SK-N-SH treated with all-trans-retinoic acid at 6 μM for 48 hours (cell line): ENCODE measurements around the gene KDF1.

Source experiments
- ATAC-seq: fragments of 200-7000 bp; cut with Tn5 transposase; 3 replicates; pipeline ENCODE4 v1.9.1; 2020; ENCODE audit warnings: mild to moderate bottlenecking, moderate library complexity
- ARNTL ChIP-seq: fragments of 450-650 bp; formaldehyde crosslinking; IDR thresholded peaks from 2 replicates; pipeline ENCODE4 v1.5.0; 2020; ENCODE audit warnings: low read depth, mild to moderate bottlenecking, moderate library complexity, borderline replicate concordance
- BACH2 ChIP-seq: fragments of 250-450 bp; sonication (Bioruptor Pico); IDR thresholded peaks from 2 replicates; pipeline ENCODE4 v1.9.0; 2021; ENCODE audit warnings: mild to moderate bottlenecking, borderline replicate concordance
- CREB5 ChIP-seq: fragments of 250-450 bp; sonication (Bioruptor Pico); IDR thresholded peaks from 2 replicates; pipeline ENCODE4 v1.5.1; 2020; ENCODE audit warnings: low read depth, mild to moderate bottlenecking, moderate library complexity
- CSDC2 ChIP-seq: fragments of 250-450 bp; sonication (Bioruptor Pico); IDR thresholded peaks from 2 replicates; pipeline ENCODE4 v1.5.0; 2020; ENCODE audit warnings: mild to moderate bottlenecking, moderate library complexity
- CSRNP3 ChIP-seq: fragments of 250-450 bp; sonication (Bioruptor Pico); IDR thresholded peaks from 2 replicates; pipeline ENCODE4 v1.5.1; 2021; ENCODE audit warnings: mild to moderate bottlenecking, moderate library complexity
- ISL1 ChIP-seq: fragments of 250-450 bp; sonication (Bioruptor Pico); IDR thresholded peaks from 2 replicates; pipeline ENCODE4 v2.1.2; 2022; ENCODE audit warnings: mild to moderate bottlenecking, moderate library complexity
- OSR1 ChIP-seq: fragments of 250-450 bp; sonication (Bioruptor Pico); IDR thresholded peaks from 2 replicates; pipeline ENCODE4 v1.8.0; 2022; ENCODE audit warnings: moderate library complexity, mild to moderate bottlenecking, inconsistent platforms
- PATZ1 ChIP-seq: fragments of 250-450 bp; sonication (Bioruptor Pico); IDR thresholded peaks from 2 replicates; pipeline ENCODE4 v1.8.0; 2020; ENCODE audit warnings: mild to moderate bottlenecking, moderate library complexity, borderline replicate concordance
- POU6F1 ChIP-seq: fragments of 250-450 bp; sonication (Bioruptor Pico); IDR thresholded peaks from 2 replicates; pipeline ENCODE4 v1.8.0; 2021; ENCODE audit warnings: low read depth, mild to moderate bottlenecking, moderate library complexity, borderline replicate concordance
- PPARA ChIP-seq: fragments of 250-450 bp; sonication (Bioruptor Pico); IDR thresholded peaks from 2 replicates; pipeline ENCODE4 v1.5.0; 2020; ENCODE audit warnings: mild to moderate bottlenecking, borderline replicate concordance
- RARB ChIP-seq: fragments of 250-450 bp; sonication (Bioruptor Pico); IDR thresholded peaks from 2 replicates; pipeline ENCODE4 v1.8.0; 2021; ENCODE audit warnings: mild to moderate bottlenecking, moderate library complexity
- SNAI2 ChIP-seq: fragments of 250-450 bp; sonication (Bioruptor Pico); IDR thresholded peaks from 2 replicates; pipeline ENCODE4 v1.5.0; 2020; ENCODE audit warnings: mild to moderate bottlenecking, moderate library complexity
- TCF4 ChIP-seq: fragments of 250-450 bp; sonication (Bioruptor Pico); IDR thresholded peaks from 2 replicates; pipeline ENCODE4 v1.8.0; 2021; ENCODE audit warnings: mild to moderate bottlenecking, moderate library complexity, borderline replicate concordance
- TOX ChIP-seq: fragments of 250-450 bp; sonication (Bioruptor Pico); IDR thresholded peaks from 2 replicates; pipeline ENCODE4 v1.8.0; 2021; ENCODE audit warnings: mild to moderate bottlenecking, moderate library complexity, borderline replicate concordance
- TSHZ2 ChIP-seq: fragments of 250-450 bp; sonication (Bioruptor Pico); IDR thresholded peaks from 2 replicates; pipeline ENCODE4 v1.5.0; 2020; ENCODE audit warnings: mild to moderate bottlenecking, moderate library complexity
- ZC3H10 ChIP-seq: fragments of 250-450 bp; sonication (Bioruptor Pico); IDR thresholded peaks from 2 replicates; pipeline ENCODE4 v1.5.1; 2021; ENCODE audit warnings: mild to moderate bottlenecking, moderate library complexity
- ZFP3 ChIP-seq: fragments of 250-450 bp; sonication (Bioruptor Pico); IDR thresholded peaks from 2 replicates; pipeline ENCODE4 v1.5.0; 2020; ENCODE audit warnings: mild to moderate bottlenecking, moderate library complexity
- ZFP30 ChIP-seq: fragments of 450-650 bp; formaldehyde crosslinking; IDR thresholded peaks from 2 replicates; pipeline ENCODE4 v1.5.0; 2022; ENCODE audit warnings: mild to moderate bottlenecking, moderate library complexity
- ZNF565 ChIP-seq: fragments of 450-650 bp; formaldehyde crosslinking; conservative IDR thresholded peaks from 2 replicates; pipeline ENCODE4 v1.5.0; 2020; ENCODE audit warnings: low read depth, mild to moderate bottlenecking, moderate library complexity
- ZNF70 ChIP-seq: fragments of 450-650 bp; formaldehyde crosslinking; IDR thresholded peaks from 2 replicates; pipeline ENCODE4 v1.5.0; 2020; ENCODE audit warnings: mild to moderate bottlenecking, moderate library complexity
- ZNF8 ChIP-seq: fragments of 450-650 bp; formaldehyde crosslinking; IDR thresholded peaks from 2 replicates; pipeline ENCODE4 v1.5.0; 2020; ENCODE audit warnings: mild to moderate bottlenecking, moderate library complexity

Gene KDF1

GRCh38 chr1:26912147-26912490 is 48.1 kb downstream of the KDF1 start:
- TF ChIP-seq ZFP30 (CRISPR knock-in tag) (no peak), ZNF70 (CRISPR knock-in tag) (no peak), RARB (CRISPR knock-in tag) (no peak), ZNF8 (CRISPR knock-in tag) (no peak), TCF4 (CRISPR knock-in tag) (no peak), SNAI2 (CRISPR knock-in tag) (no peak), OSR1 (CRISPR knock-in tag) (no peak), PPARA (CRISPR knock-in tag) (no peak), CSRNP3 (no peak), ISL1 (CRISPR knock-in tag) (no peak), CREB5 (CRISPR knock-in tag) (no peak)
- ATAC-seq = no peak

- TF ChIP-seq ZNF565 (no peak), RARB (CRISPR knock-in tag) (no peak), ZFP30 (CRISPR knock-in tag) (no peak), CSRNP3 (no peak)
- ATAC-seq = no peak
Observed at GRCh38 chr1:26911399-26912146, 48.7 kb downstream of the KDF1 start.

GRCh38 chr1:26910343-26911160 is 49.7 kb downstream of the KDF1 start:
- ATAC-seq = no peak
- TF ChIP-seq ZFP3 (CRISPR knock-in tag) (no peak), CSRNP3 (no peak), BACH2 (CRISPR knock-in tag) (no peak)
- TF ChIP-seq, all 23 proteins: peak for 0

GRCh38 chr1:26909951-26910342 is 50.3 kb downstream of the KDF1 start:
- ATAC-seq = no peak
- TF ChIP-seq CSDC2 (no peak), ARNTL (CRISPR knock-in tag) (no peak), PATZ1 (no peak), TOX (CRISPR knock-in tag) (no peak), OSR1 (CRISPR knock-in tag) (no peak), TSHZ2 (CRISPR knock-in tag) (no peak), SNAI2 (CRISPR knock-in tag) (no peak), PPARA (CRISPR knock-in tag) (no peak), POU6F1 (CRISPR knock-in tag) (no peak), ZFP3 (CRISPR knock-in tag) (no peak), ZNF8 (CRISPR knock-in tag) (no peak), ZNF565 (no peak), ZC3H10 (CRISPR knock-in tag) (no peak), ZFP30 (CRISPR knock-in tag) (no peak), RARB (CRISPR knock-in tag) (no peak), TCF4 (CRISPR knock-in tag) (no peak)
